A673 (cell line): ENCODE results near the gene MFSD6.

Experiments
- CTCF ChIP-seq: fragments of 300-800, 200-600 bp; sonication (generic); conservative IDR thresholded peaks from 2 replicates; pipeline ENCODE4 v1.5.1; 2017; ENCODE audit warnings: low read depth, mild to moderate bottlenecking, antibody characterized with exemption, low read length, moderate library complexity, mixed read lengths
- EZH2 ChIP-seq: fragments of 200-600 bp; sonication (generic); IDR thresholded peaks from 2 replicates; pipeline ENCODE4 v1.6.1; 2017; ENCODE audit warnings: borderline replicate concordance, low read depth, mild to moderate bottlenecking, mixed read lengths, antibody characterized with exemption, low read length; ENCODE audit not compliant: poor library complexity, severe bottlenecking

DNA sequence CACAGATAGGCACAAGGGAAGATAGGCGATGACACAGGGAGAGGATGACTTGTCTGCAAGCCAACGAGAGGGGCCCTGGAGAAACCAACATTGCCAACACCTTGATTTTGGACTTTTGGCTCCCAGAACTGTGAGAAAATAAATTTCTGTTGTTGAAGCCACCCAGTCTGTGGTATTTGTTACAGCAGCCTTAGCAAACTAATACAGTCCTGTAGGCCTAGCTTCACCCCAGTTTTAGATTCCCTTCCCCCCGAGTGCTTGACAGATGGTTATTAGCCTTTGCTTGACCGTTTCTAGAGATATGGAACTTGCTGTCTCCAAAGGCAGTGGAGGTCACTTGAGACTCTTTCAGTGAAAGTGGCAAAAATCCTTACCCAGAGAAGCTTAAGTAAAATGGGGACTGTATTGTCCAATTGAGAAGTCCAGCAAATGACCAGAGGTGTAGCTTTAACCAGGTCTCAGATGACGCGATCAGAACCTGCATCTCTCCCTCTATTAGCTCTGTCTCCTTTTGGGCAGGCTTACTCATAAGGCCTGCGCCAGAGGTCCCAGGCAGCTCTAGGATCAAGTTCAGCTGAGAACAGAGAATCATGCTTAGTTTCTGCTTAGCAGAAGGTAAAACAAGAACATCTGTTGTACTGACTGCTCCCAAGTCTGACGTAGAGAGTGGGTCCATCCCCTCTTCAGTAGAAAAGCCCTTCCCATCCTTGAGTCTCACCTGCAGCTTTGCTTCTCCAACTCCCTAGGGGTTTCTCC lies 50.4 kb downstream of the MFSD6 start:
- no peak for TF ChIP-seq CTCF
- no peak for TF ChIP-seq EZH2
